Activated naive CD4-positive, alpha-beta T cell treated with anti-CD3 and anti-CD28 coated beads, Interleukin-2, amount 50 U/mL, for 16 hours (primary cell): Measurements from ENCODE around the gene MAP3K9.

ENCODE experiments used
- DNase-seq: peaks from one replicate; pipeline ENCODE4 v3.0.0-alpha.2; 2020

MAP3K9 gene

GRCh38 chr14:70816525-70816924 lies 7.2 kb upstream of the MAP3K9 start:
- DNase-seq = no peak

- no peak for DNase-seq
Measured at GRCh38 chr14:70814466-70814865, 5.2 kb upstream of the MAP3K9 start.

- no peak for DNase-seq
Measured at GRCh38 chr14:70812124-70812818, 3.0 kb upstream of the MAP3K9 start.

GRCh38 chr14:70811578-70811977 lies 2.3 kb upstream of the MAP3K9 start:
- no peak for DNase-seq

GRCh38 chr14:70811050-70811449 lies 1.7 kb upstream of the MAP3K9 start:
- no peak for DNase-seq

- DNase-seq = no peak
Measured at GRCh38 chr14:70810621-70811020, 1.3 kb upstream of the MAP3K9 start.

GRCh38 chr14:70808416-70809224 lies 693 bp downstream of the MAP3K9 start:
- DNase-seq = peak; percentile 54

- peak; percentile 59 for DNase-seq
Measured at GRCh38 chr14:70807898-70808415, 1.4 kb downstream of the MAP3K9 start.

GRCh38 chr14:70804556-70805162 lies 4.7 kb downstream of the MAP3K9 start:
- no peak for DNase-seq

- DNase-seq = no peak
Measured at GRCh38 chr14:70803321-70804310, 5.7 kb downstream of the MAP3K9 start.

- DNase-seq = no peak
Measured at GRCh38 chr14:70802379-70802778, 6.9 kb downstream of the MAP3K9 start.

GRCh38 chr14:70801836-70802235 lies 7.5 kb downstream of the MAP3K9 start:
- no peak for DNase-seq

GRCh38 chr14:70796551-70796950 lies 12.8 kb downstream of the MAP3K9 start:
- no peak for DNase-seq

GRCh38 chr14:70794294-70794693 lies 15.0 kb downstream of the MAP3K9 start:
- no peak for DNase-seq

- DNase-seq = no peak
Measured at GRCh38 chr14:70793637-70794036, 15.7 kb downstream of the MAP3K9 start.

GRCh38 chr14:70792939-70793338 lies 16.4 kb downstream of the MAP3K9 start:
- DNase-seq = no peak

- DNase-seq = no peak
Measured at GRCh38 chr14:70791971-70792370, 17.3 kb downstream of the MAP3K9 start.

GRCh38 chr14:70789961-70790360 lies 19.4 kb downstream of the MAP3K9 start:
- DNase-seq = no peak

- no peak for DNase-seq
Measured at GRCh38 chr14:70789361-70789760, 20.0 kb downstream of the MAP3K9 start.

GRCh38 chr14:70788898-70789297 lies 20.4 kb downstream of the MAP3K9 start:
- no peak for DNase-seq

- DNase-seq = no peak
Measured at GRCh38 chr14:70785556-70785955, 23.8 kb downstream of the MAP3K9 start.

GRCh38 chr14:70784886-70785285 lies 24.4 kb downstream of the MAP3K9 start:
- DNase-seq = no peak
